HG02943 (cell line): ENCODE measurements around the gene MARS1.

Experiments
- ATAC-seq: cut with Tn5 transposase; IDR thresholded peaks from one replicate; pipeline ENCODE4 v1.9.1; 2021; ENCODE audit warnings: mild to moderate bottlenecking, low read depth, moderate library complexity; ENCODE audit not compliant: unreplicated experiment

The MARS1 gene

DNA sequence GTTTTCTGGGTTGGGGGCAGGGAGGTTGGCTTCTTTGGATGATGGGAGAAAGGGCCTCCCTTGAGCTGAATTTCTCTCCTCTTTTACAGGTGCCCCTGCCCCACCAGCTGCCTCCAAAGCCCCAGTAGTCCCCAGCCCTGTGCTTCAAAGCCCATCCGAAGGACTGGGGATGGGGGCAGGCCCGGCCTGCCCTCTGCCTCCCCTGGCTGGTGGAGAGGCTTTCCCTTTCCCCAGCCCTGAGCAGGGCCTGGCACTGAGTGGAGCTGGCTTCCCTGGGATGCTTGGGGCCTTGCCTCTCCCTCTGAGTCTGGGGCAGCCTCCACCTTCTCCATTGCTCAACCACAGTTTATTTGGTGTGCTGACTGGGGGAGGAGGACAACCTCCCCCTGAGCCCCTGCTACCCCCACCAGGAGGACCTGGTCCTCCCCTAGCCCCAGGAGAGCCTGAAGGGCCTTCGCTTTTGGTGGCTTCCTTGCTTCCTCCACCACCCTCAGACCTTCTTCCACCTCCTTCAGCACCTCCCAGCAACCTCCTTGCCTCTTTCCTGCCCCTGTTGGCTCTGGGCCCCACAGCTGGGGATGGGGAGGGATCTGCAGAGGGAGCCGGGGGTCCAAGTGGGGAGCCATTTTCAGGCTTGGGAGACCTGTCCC, 38.7 kb downstream of the MARS1 start:
- ATAC-seq, result no peak

- ATAC-seq, result no peak
These were observed 39.3 kb downstream of the MARS1 start for GRCh38 chr12:57527184-57527583.

DNA sequence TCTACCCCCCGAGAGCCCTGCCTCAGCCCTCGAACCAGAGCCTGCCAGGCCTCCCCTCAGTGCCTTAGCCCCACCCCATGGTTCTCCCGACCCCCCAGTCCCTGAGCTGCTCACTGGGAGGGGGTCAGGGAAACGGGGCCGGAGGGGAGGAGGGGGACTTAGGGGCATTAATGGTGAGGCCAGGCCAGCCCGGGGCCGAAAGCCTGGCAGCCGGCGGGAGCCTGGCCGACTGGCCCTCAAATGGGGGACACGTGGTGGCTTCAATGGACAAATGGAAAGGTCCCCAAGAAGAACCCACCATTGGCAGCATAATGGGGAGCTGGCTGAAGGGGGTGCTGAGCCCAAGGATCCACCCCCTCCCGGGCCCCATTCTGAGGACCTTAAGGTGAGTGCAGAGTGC, 40.3 kb downstream of the MARS1 start:
- ATAC-seq, result no peak

DNA sequence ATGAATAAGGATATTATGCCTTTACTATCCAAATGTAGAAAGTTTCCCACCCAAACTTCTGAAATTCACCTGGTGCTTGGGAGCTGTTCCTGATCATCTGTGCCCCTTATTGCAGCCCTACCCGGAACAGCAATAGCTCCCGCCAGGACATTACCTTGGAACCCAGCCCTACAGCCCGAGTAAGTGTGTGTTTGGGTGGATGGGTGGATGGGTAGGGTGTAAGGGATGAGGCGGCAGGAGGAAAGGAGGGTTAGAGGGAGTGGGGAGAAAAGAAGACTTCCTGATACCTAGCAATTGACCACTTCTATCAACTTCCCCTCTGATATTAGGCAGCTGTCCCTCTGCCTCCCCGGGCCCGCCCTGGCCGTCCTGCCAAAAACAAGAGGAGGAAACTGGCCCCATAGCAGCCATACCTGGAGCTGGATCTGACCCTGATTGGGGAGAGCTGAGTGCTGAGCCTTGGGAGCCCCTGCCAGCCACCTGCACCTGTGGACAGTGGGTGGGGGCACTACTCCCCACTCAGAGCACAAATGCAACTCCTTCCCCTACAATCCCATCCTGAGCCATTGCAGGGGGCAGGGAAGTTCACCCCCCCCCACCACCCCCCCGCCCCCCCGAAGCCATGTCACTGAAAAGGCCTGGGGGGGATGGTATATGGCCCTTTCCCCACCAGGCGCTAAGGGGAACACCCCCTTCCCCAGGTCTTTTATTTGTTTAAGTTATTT, 41.1 kb downstream of the MARS1 start:
- no peak for ATAC-seq

DNA sequence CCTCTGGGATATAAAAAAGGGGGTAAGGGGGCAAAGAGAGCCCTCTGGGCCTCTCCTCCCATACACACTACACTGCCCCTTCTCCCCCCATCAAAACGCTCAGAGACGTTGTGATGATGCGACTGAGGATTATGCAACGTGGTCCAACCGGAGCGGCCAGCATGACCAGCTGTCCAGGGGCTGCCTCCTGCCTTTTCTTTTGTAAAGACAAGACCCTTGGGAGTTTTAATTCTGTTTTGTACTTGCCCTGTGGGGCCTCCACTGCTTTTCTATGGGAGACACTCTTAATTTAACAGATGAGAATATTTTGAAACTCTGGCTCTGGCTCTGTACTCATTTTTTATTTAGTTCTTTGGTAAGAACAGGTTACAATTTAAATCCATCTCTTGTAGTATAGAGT, 42.0 kb downstream of the MARS1 start:
- ATAC-seq, result no peak

- ATAC-seq, result no peak
These were observed 42.7 kb downstream of the MARS1 start for GRCh38 chr12:57530396-57531142.

GRCh38 chr12:57531836-57532235, 44.0 kb downstream of the MARS1 start:
- ATAC-seq, result no peak

GRCh38 chr12:57533108-57533507, 45.2 kb downstream of the MARS1 start:
- ATAC-seq, result no peak

- ATAC-seq, result no peak
These were observed 46.4 kb downstream of the MARS1 start for GRCh38 chr12:57534250-57534649.

GRCh38 chr12:57534991-57535543, 47.2 kb downstream of the MARS1 start:
- ATAC-seq, result no peak

DNA sequence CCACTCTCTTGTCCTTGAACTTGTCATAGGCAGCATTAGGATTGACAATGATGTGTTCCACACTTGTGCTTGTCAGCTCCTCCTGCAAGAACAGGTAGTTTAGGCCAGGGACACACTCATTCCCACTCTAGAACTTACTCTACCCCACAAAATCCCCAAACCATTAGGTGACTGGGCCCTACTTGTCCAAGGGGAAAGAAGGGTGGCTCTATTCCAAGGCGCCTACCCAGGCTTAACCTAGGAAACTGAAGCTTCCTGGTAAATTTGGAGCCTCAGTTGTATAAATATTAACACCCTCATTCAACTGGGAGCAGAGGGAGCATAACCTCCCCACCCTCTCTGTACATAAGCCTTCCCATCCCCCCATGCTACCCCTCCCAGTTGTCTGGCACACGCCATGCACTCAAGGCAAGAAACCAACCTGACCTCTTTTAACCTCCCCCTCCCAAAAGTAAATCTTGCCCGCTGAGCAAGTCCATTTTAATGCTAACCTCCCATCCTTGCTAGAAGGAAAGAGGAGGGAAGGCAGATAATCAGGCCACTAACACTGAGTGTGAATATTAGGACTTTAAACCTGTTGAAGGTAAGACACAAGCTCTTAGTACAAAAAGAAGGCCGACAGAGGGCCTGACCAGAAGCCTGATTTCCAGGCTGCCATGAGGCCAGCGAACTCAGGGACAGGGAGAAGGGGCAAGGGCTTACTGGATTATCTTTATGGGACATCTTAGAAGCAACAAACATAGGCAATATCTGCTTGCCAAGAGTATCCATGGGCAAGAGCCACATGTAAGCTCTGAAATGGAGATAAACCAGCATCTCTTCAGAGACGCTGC, 48.1 kb downstream of the MARS1 start:
- ATAC-seq, result no peak

GRCh38 chr12:57536597-57536942, 48.7 kb downstream of the MARS1 start:
- no peak for ATAC-seq

DNA sequence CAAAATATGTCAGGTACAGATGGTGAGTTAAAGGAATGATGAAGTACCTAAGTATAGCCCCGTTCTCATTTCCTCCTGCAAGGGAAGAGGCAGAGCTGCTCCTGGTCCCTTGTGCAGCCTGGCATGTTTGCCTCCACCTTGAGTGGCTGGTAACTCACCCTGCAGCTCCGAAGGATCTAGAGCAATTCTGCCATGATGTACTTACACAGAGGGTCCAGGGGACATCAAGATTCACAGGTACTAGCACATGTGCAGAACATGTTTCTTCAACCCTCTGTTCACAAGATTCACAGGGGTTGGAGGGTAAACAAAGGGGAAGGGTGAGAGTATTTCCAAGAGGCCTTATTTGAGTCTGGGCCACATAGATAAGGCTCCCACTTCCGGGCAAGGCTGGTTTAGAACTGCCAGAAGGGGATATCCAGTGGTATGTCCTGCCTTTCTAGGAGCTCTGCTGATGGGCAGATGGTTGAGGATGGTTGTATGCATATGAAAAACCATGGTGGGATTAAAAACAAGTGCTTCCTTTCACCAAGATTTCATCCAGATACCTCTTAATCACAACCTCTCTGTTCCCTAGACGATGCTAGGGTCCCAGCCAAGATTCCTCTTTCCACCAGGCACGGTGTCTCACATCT, 51.4 kb downstream of the MARS1 start:
- ATAC-seq, result no peak

GRCh38 chr12:57541001-57541400, 53.1 kb downstream of the MARS1 start:
- no peak for ATAC-seq

GRCh38 chr12:57541717-57542116, 53.8 kb downstream of the MARS1 start:
- ATAC-seq, result no peak

DNA sequence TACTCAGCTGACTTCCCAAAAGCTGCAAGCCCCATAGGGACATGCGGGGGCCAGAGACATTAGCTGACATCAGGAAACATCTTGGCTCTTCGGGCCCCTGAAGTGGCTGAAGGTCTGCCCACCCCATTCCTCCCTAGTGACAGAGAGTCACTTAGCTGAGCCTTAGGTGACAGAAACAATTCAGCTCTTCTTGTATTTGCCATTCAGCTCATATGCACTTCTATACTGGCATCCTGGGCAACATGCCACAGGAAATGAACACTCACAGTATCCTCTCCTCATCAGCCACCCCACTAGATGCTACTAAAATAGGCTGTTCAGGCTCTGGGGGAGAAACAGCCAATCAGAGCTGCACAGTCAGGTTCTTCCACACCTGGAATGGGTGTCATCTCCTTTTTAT, 55.7 kb downstream of the MARS1 start:
- no peak for ATAC-seq

- ATAC-seq, result no peak
These were observed 58.1 kb downstream of the MARS1 start for GRCh38 chr12:57545809-57546437.

DNA sequence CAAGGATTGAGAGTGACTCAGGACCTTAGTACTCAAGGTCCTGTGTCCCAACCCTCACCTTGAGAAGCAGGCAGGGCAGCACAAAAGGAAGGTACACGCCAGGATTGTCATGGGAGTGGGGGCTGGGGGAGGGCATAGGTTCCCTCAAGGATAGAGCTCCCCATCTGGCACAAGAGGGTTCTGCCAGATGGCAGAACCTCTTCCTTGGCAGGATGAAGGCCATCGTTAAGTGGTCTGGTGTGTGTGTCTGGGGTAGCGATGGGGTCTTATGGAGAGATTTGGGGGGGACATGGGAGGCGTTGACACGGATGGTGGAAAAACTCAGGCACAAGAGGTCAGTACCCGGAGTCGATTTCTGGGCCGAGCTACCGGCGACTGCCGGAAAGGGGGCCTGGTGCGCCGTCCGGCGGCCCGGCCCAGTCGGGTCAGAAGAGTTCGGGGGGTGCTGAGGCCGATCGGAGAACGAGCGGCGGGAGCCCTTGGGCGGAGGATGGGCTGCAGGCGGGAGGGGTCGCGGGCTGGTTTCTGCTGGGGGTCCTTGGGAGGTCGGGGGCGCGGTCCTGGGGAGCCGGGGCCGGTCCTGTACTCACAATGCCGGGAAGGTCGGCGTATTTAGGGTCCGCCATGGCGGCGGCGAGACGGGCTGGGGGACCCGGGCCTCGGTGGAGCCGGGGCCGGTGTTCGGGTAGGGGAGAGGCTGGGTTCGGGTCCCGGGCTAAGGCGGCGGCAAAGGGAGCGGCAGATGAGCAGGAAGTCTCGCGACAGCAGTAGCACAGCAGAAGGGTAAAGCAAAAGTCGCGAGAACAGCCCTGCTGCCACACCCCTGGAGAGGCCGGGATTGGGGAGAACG, 58.8 kb downstream of the MARS1 start, which contains the start of gene DCTN2:
Gene DCTN2 (minus strand): TSS at position 755 of the 850 bp plus-strand sequence. CDS start 129 bp downstream, at position 626.
- peak; percentile 99 for ATAC-seq
